GM12878 (cell line): Measurements from ENCODE around the gene AGRP. TPM values are rescaled to one million over a fixed set of nuclear protein-coding genes. Genes with fewer than 3 reads are reported as not detected.

Experiments used
- ATAC-seq: fragments of 200-7000 bp; cut with Tn5 transposase; 3 replicates; pipeline ENCODE4 v1.9.1; 2020; ENCODE audit warnings: mild to moderate bottlenecking, moderate library complexity
- BruUV-seq: library from RNA; stranded (reverse); fragments of 400-500 nt; replicated peaks from 2 replicates; lab custom pipeline; 2021; lab: Mats Ljungman, UMichigan
- CTCF ChIA-PET: fragments of 300-600 bp; sonication (Branson Sonifier 250); formaldehyde crosslinking; extraction: SDS; loops from one replicate; lab custom pipeline; 2021; ENCODE audit warnings: inconsistent platforms; lab: Yijun Ruan, JAX
- POLR2A ChIA-PET: fragments of 350-600 bp; formaldehyde crosslinking; extraction: SDS; loops from one replicate; lab custom pipeline; 2021; ENCODE audit warnings: inconsistent platforms; lab: Charles Lee
- RAD21 ChIA-PET: fragments of 300-600 bp; sonication (Branson Sonifier 250); formaldehyde crosslinking; loops from one replicate; lab custom pipeline; 2023; ENCODE audit warnings: antibody characterized with exemption; ENCODE audit not compliant: unreplicated experiment; lab: Charles Lee
- SMC1A ChIA-PET: fragments of 300-600 bp; sonication (Branson Sonifier 250); formaldehyde crosslinking; loops from one replicate; lab custom pipeline; 2023; ENCODE audit not compliant: unreplicated experiment, uncharacterized antibody; lab: Charles Lee
- DNase-seq: peaks from one replicate; pipeline ENCODE4 v3.0.0-alpha.2; 2011; ENCODE audit warnings: low read depth, low spot score
- FAIRE-seq: peaks from 3 replicates; lab custom pipeline; 2011; peaks lifted over from hg19 to GRCh38; lab: Jason Lieb, UNC
- H2AFZ ChIP-seq: 2 replicates; pipeline ENCODE4 v1.6.0; 2011; ENCODE audit warnings: low read depth, low read length, control low read depth; ENCODE audit not compliant: control insufficient read depth
- H3K27ac ChIP-seq: 2 replicates; pipeline ENCODE4 v1.5.1; 2011; ENCODE audit warnings: control low read depth; ENCODE audit not compliant: control insufficient read depth, insufficient read depth
- H3K27me3 ChIP-seq, 2 experiments: replicated peaks in 1 of 2; 2 replicates each; pipeline versions ENCODE4 v1.6.0 to v1.6.1; 2011; ENCODE audit warnings: low read length in 1 of 2; ENCODE audit not compliant: control insufficient read depth in 2 of 2, insufficient read depth in 2 of 2
- H3K36me3 ChIP-seq, 2 experiments: 2 replicates each; pipeline ENCODE4 v1.5.1; 2011; ENCODE audit warnings: low read length in 1 of 2; ENCODE audit not compliant: control insufficient read depth in 2 of 2, insufficient read depth in 2 of 2
- H3K4me1 ChIP-seq: 2 replicates; pipeline ENCODE4 v1.6.1; 2011; ENCODE audit warnings: mild to moderate bottlenecking, low read length, moderate library complexity, mixed read lengths; ENCODE audit not compliant: control insufficient read depth, insufficient read depth
- H3K4me2 ChIP-seq: 2 replicates; pipeline ENCODE4 v1.6.0; 2011; ENCODE audit warnings: control low read depth; ENCODE audit not compliant: control insufficient read depth, insufficient read depth
- H3K4me3 ChIP-seq: fragments of 200-600 bp; sonication (generic); 2 replicates; pipeline ENCODE4 v1.5.1; 2016
- H3K79me2 ChIP-seq: 2 replicates; pipeline ENCODE4 v1.6.0; 2011; ENCODE audit warnings: low read length; ENCODE audit not compliant: control insufficient read depth, insufficient read depth
- H3K9ac ChIP-seq: 2 replicates; pipeline ENCODE4 v1.8.0; 2011; ENCODE audit warnings: low read length, control low read depth, mixed read lengths; ENCODE audit not compliant: control insufficient read depth, insufficient read depth
- H3K9me3 ChIP-seq: replicated peaks from 3 replicates; pipeline ENCODE4 v1.5.1; 2011; ENCODE audit warnings: mild to moderate bottlenecking, low read length; ENCODE audit not compliant: control insufficient read depth, insufficient read depth
- H4K20me1 ChIP-seq: 2 replicates; pipeline ENCODE4 v1.6.0; 2011; ENCODE audit not compliant: control insufficient read depth, insufficient read depth
- FOXK2 ChIP-seq: fragments of 450-650 bp; IDR thresholded peaks from 2 replicates; pipeline ENCODE4 v1.6.1; 2017; ENCODE audit warnings: mild to moderate bottlenecking, moderate library complexity
- HSF1 ChIP-seq: fragments of 150-350 bp; IDR thresholded peaks from 2 replicates; pipeline ENCODE4 v1.6.1; 2014; ENCODE audit warnings: mild to moderate bottlenecking, low read depth, low read length
- IKZF1 ChIP-seq: fragments of 450-650 bp; conservative IDR thresholded peaks from 2 replicates; pipeline ENCODE4 v1.6.1; 2017; ENCODE audit warnings: antibody characterized with exemption, mild to moderate bottlenecking
- MTA3 ChIP-seq: IDR thresholded peaks from 2 replicates; pipeline ENCODE4 v1.6.1; 2012; ENCODE audit warnings: low read length, inconsistent platforms, borderline replicate concordance
- PKNOX1 ChIP-seq: fragments of 450-650 bp; IDR thresholded peaks from 2 replicates; pipeline ENCODE4 v1.6.1; 2016; ENCODE audit warnings: mild to moderate bottlenecking
- POLR2A ChIP-seq: IDR thresholded peaks from 2 replicates; pipeline ENCODE4 v1.6.1; 2011; ENCODE audit warnings: low read depth, mild to moderate bottlenecking, low read length
- POLR2AphosphoS5 ChIP-seq: IDR thresholded peaks from 2 replicates; pipeline ENCODE4 v1.6.1; 2011; ENCODE audit warnings: mild to moderate bottlenecking, low read length, inconsistent platforms
- RAD21 ChIP-seq: IDR thresholded peaks from 2 replicates; pipeline ENCODE4 v1.6.1; 2011; ENCODE audit warnings: mild to moderate bottlenecking, low read depth, low read length, moderate library complexity; ENCODE audit not compliant: insufficient read depth
- RBBP5 ChIP-seq: fragments of 200-600 bp; sonication (generic); conservative IDR thresholded peaks from 2 replicates; pipeline ENCODE4 v1.6.1; 2016
- RELB ChIP-seq: fragments of 450-650 bp; IDR thresholded peaks from 2 replicates; pipeline ENCODE4 v1.6.1; 2017; ENCODE audit warnings: low read depth, mild to moderate bottlenecking, moderate library complexity
- ZSCAN29 ChIP-seq: fragments of 450-650 bp; IDR thresholded peaks from 2 replicates; pipeline ENCODE4 v1.6.1; 2017; ENCODE audit warnings: mild to moderate bottlenecking, moderate library complexity
- WGBS: methylation state at CpG from one replicate; pipeline ENCODE4 v1.1.6; 2016; ENCODE audit warnings: low lambda C conversion rate; ENCODE audit not compliant: insufficient replicate concordance, insufficient coverage; ENCODE audit errors: missing lambda C conversion rate; 5-methylcytosine and 5-hydroxymethylcytosine counted together
- in situ Hi-C: fragments of 300-500 bp; cut with MboI; formaldehyde crosslinking; loops from 9 replicates; pipeline ENCODE4 v1.14.3; 2018; ENCODE audit warnings: mixed read lengths
- intact Hi-C: fragments of 100-400 bp; cut with micrococcal nuclease; formaldehyde crosslinking; loops from one replicate; pipeline ENCODE4 v1.14.2; 2022; ENCODE audit not compliant: unreplicated experiment
- polyA plus RNA-seq, 11 experiments: library from polyadenylated mRNA; depleted of rRNA in 4 of 11; unstranded in 6 of 11; stranded (reverse) in 5 of 11; fragments of >200 nt; fragmentation: Nextera tagmentation in 4 of 11; fragmentation: Illumina TruSeq in 1 of 11; extraction: Ambion mirVana in 4 of 11; extraction: Trizol in 1 of 11; gene quantifications; 1 replicate in 1 of 11; 2 replicates in 10 of 11; pipeline versions ENCODE4 v1.2.1 to v1.2.3, GENCODE V29; 2011 to 2016; ENCODE audit warnings: inconsistent platforms in 2 of 11, missing spikeins in 2 of 11, low read depth in 1 of 11
- total RNA-seq, 4 experiments: library from RNA; depleted of rRNA in 3 of 4; stranded (reverse); fragments of >200 nt in 3 of 4; fragmentation: Illumina TruSeq in 1 of 4; extraction: Trizol in 1 of 4; gene quantifications; 2 replicates each; pipeline versions ENCODE4 v1.2.1 to v1.2.3, GENCODE V29; 2013 to 2021

The AGRP gene
- total and polyA plus RNA-seq, 10 of the 15 experiments (the other 5 are each of a cell fraction or from before 2014, with no cell fraction given) = 0.16 to 0.75 (median 0.53) TPM; not detected in 6

GRCh38 chr16:67461600-67462278 is 21.6 kb downstream of the AGRP start (continued):
- no peak for TF ChIP-seq POLR2AphosphoS5
- no peak for TF ChIP-seq PKNOX1
- TF ChIP-seq FOXK2 = no peak
- no peak for TF ChIP-seq RBBP5
- no peak for TF ChIP-seq HSF1
- TF ChIP-seq IKZF1 = no peak
- TF ChIP-seq MTA3 = no peak
- TF ChIP-seq, all 136 proteins: peak for 0

- ChIA-PET CTCF (interaction anchor here (1.1 to 8.0 kb wide), 3 partner anchors 33 to 201 kb away, joined by 3 to 81 read pairs (median 4); no protein-coding TSS in a partner anchor), POLR2A (interaction anchor here (0.5 kb wide), 1 partner anchor 83 kb away, joined by 9 read pairs; no protein-coding TSS in a partner anchor), RAD21 (interaction anchor here (2.2 kb wide), 1 partner anchor 33 kb away, joined by 7 read pairs; no protein-coding TSS in a partner anchor)
These were observed 22.4 kb downstream of the AGRP start for GRCh38 chr16:67460961-67461360.

More at GRCh38 chr16:67460961-67461360, 22.4 kb downstream of the AGRP start:
- Histone ChIP-seq H3K4me2 (no peak overlapping the region), H3K9me3 (no peaks in the 10 kb centered on the region), H3K27ac (no peak overlapping the region), H3K27me3 (no peaks in the 10 kb centered on the region), H4K20me1 (peaks cover 21% of the 10 kb centered on the region), H2AFZ (no peak overlapping the region), H3K4me1 (peaks cover 4% of the 10 kb centered on the region), H3K9ac (no peak overlapping the region), H3K79me2 (peaks cover 12% of the 10 kb centered on the region), H3K4me3 (no peak overlapping the region), H3K36me3 (peaks cover 4 to 7% of the 10 kb centered on the region in 2 experiments; a peak in 3 of 4 replicates)
- intact Hi-C loops (no loop called here), in situ Hi-C loops (no loop called here)
- FAIRE-seq (no peak), DNase-seq (no peak), ATAC-seq (no peak)
- SMC1A ChIA-PET = no interaction called here
- BruUV-seq = no TSS peak
- 67% methylated on average over 2 of the region's 2 CpGs for WGBS
- no peak for TF ChIP-seq ZSCAN29
- no peak for TF ChIP-seq RELB
- TF ChIP-seq RAD21 = no peak
- TF ChIP-seq POLR2A = 0 out of 2 replicates have a peak, but pooled peaks have one; percentile 27
